ENCODE data around the gene MEGF10. TPM values are rescaled to one million over a fixed set of nuclear protein-coding genes. Genes with fewer than 3 reads are reported as not detected.

MEGF10 gene
- total and polyA plus RNA-seq, 5 donors, result 0.25 to 2.7 (median 1.1) TPM

DNA sequence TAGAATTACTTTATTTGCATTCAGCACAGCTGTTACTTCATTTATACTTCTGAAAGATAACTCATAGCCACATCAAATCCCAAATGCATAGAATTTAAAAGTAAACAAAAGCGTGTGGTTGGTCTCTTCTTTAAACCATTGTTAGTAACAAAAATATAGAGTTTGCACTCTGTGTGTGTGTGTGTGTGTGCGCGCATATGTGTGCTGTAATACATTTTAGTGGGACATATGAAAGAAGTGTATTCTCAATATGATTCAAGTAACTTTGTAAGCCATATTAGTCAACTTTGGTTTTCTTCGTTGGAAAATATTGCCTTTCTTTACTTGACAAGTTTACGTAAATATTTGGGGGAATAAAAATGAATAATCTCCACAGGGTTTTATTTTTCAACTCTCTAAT, 120.8 kb downstream of the MEGF10 start:
- Histone ChIP-seq H3K27me3 (ENCODE audit: control insufficient read depth, insufficient read depth) (no peaks in the 10 kb centered on the region), H3K9me3 (ENCODE audit: control insufficient read depth, low read length) (no peaks in the 10 kb centered on the region), H3K4me1 (ENCODE audit: control insufficient read depth, insufficient read depth, low read length) (peaks cover 2% of the 10 kb centered on the region), H3K27ac (ENCODE audit: low read length) (no peak overlapping the region), H3K4me3 (ENCODE audit: low read length) (no peak overlapping the region)
- DNase-seq, result no peak
- WGBS, result 94% methylated on average over 5 of the region's 5 CpGs
- intact Hi-C loops (cut with DNase I), result no loop called here
- ATAC-seq, result no peak

DNA sequence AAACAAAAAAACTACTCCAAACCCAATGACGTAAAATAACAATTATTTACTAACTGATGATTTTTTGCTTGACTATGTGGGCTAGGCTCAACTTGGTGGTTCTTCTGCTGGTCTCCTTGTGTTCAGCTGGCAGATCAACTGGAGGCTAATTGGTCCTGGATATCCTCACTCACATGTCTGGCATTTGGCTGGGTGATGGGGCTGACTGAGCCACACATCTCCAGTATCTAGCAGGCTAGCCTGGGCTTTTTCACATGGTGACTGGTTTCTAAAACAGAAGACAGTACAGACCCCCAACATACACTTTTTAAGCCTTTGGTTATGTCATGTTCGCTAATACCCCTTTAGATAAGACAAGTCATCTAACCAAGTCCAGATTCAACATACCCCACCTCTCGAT, 122.1 kb downstream of the MEGF10 start:
- no peak for DNase-seq
- ATAC-seq, result no peak
- Histone ChIP-seq H3K27ac (ENCODE audit: low read length) (no peak overlapping the region), H3K4me3 (ENCODE audit: low read length) (no peak overlapping the region), H3K4me1 (ENCODE audit: control insufficient read depth, insufficient read depth, low read length) (peaks cover 2% of the 10 kb centered on the region), H3K27me3 (ENCODE audit: control insufficient read depth, insufficient read depth) (no peaks in the 10 kb centered on the region), H3K9me3 (ENCODE audit: control insufficient read depth, low read length) (no peaks in the 10 kb centered on the region)
- intact Hi-C loops (cut with DNase I), result no loop called here
- 90% methylated on average over 3 of the region's 3 CpGs for WGBS

- H3K27ac ChIP-seq (ENCODE audit: low read length), result no peak overlapping the region
- DNase-seq (no peak), ATAC-seq (no peak)
- no peaks in the 10 kb centered on the region for H3K9me3 ChIP-seq (ENCODE audit: control insufficient read depth, low read length)
- H3K4me1 ChIP-seq (ENCODE audit: control insufficient read depth, insufficient read depth, low read length), result no peaks in the 10 kb centered on the region
- 83% methylated on average over 2 of the region's 2 CpGs for WGBS
- intact Hi-C loops (cut with DNase I), result no loop called here
- no peaks in the 10 kb centered on the region for H3K27me3 ChIP-seq (ENCODE audit: control insufficient read depth, insufficient read depth)
- H3K4me3 ChIP-seq (ENCODE audit: low read length), result no peak overlapping the region
Observed at GRCh38 chr5:127415034-127415433, 124.4 kb downstream of the MEGF10 start.

DNA sequence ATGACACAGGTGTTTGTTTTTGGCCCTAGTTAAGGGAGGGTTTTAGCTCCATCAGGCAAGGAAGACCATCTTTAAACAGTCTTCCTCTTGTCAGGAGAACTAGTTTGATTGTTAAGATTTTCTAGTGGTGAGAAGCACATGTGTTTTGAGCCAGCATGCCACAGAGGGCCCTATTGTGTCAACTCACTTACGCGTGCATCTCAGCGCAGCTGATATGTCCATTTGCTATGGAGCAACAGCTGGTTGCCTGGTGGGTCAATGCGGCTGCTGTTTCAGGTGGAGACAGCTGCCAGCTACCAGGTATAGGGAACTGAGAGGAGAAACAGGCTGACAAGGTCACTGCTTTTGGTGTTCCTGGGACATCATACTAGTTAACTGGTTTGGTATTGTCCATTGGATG, 126.3 kb downstream of the MEGF10 start:
- intact Hi-C loops (cut with DNase I), result no loop called here
- ATAC-seq, result no peak
- WGBS, result 96% methylated on average over 4 of the region's 4 CpGs

GRCh38 chr5:127417528-127417927, 126.9 kb downstream of the MEGF10 start:
- Histone ChIP-seq H3K27me3 (ENCODE audit: control insufficient read depth, insufficient read depth) (no peaks in the 10 kb centered on the region), H3K4me1 (ENCODE audit: control insufficient read depth, insufficient read depth, low read length) (no peaks in the 10 kb centered on the region), H3K27ac (ENCODE audit: low read length) (no peak overlapping the region), H3K4me3 (ENCODE audit: low read length) (no peak overlapping the region), H3K9me3 (ENCODE audit: control insufficient read depth, low read length) (no peaks in the 10 kb centered on the region)
- ATAC-seq, result no peak
- intact Hi-C loops (cut with DNase I), result no loop called here
- 53% methylated on average over 2 of the region's 2 CpGs for WGBS
- DNase-seq, result peak in 1 of 3 donors; percentile 46

More for the DNA sequence above, 126.3 kb downstream of the MEGF10 start:
- no peak for DNase-seq
- Histone ChIP-seq H3K4me3 (ENCODE audit: low read length) (no peak overlapping the region), H3K27ac (ENCODE audit: low read length) (no peak overlapping the region), H3K4me1 (ENCODE audit: control insufficient read depth, insufficient read depth, low read length) (no peaks in the 10 kb centered on the region), H3K27me3 (ENCODE audit: control insufficient read depth, insufficient read depth) (no peaks in the 10 kb centered on the region), H3K9me3 (ENCODE audit: control insufficient read depth, low read length) (no peaks in the 10 kb centered on the region)

DNA sequence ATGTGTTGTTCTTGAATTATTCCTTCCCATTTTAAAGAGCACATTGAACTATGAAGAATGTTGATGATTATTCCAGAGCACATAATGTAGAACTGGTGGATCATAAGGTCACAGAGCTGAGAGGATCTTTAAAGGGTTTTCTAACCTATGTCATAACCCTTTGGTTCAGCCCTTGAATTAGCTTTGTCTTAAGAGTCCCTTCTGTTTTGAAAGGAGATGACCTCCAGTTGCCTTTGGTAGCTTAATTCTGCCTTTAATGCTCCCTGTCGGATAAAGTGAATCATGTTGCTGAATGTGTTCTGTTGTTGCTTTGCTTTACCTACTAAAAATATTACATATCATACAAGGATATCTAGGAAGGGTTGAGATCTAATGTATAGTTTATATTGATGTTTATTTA, 127.8 kb downstream of the MEGF10 start:
- intact Hi-C loops (cut with DNase I), result no loop called here
- no peak for ATAC-seq

DNA sequence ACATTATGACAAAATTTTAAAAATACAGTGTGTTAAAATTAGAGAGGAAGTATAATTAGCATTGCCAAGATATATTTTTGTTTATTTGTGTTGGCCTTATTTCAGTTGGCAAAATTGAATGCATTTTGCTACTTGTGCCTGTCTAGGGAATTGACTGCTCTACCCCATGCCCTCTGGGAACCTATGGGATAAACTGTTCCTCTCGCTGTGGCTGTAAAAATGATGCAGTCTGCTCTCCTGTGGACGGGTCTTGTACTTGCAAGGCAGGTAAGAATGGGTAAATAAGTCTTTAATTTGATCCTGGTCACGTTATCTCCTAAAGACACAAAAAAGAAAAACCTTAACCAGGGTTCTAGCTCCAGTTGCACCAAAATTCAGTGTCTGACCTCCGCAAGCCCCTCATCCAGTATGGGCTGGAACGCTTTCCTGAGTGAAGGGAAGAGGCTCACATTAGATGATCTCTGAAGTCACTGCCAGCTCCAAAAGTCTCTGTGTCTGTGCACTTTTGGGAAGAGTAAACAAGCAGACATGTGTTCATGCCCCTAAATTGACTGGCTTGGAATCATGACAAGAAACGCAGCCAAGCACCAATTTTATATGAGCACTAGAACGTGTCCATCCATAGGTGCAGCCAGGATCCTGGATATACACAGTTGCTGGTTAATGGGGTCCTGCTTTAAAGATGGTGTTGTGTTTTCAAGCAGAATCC, 128.5 kb downstream of the MEGF10 start:
- 62% methylated on average over 7 of the region's 7 CpGs for WGBS
- Histone ChIP-seq H3K9me3 (ENCODE audit: control insufficient read depth, low read length) (no peaks in the 10 kb centered on the region), H3K27ac (ENCODE audit: low read length) (no peak overlapping the region), H3K27me3 (ENCODE audit: control insufficient read depth, insufficient read depth) (no peaks in the 10 kb centered on the region), H3K4me1 (ENCODE audit: control insufficient read depth, insufficient read depth, low read length) (no peaks in the 10 kb centered on the region), H3K4me3 (ENCODE audit: low read length) (no peak overlapping the region)
- DNase-seq (no peak), ATAC-seq (no peak)
- intact Hi-C loops (cut with DNase I), result no loop called here

More for the DNA sequence above, 127.8 kb downstream of the MEGF10 start:
- Histone ChIP-seq H3K27me3 (ENCODE audit: control insufficient read depth, insufficient read depth) (no peaks in the 10 kb centered on the region), H3K9me3 (ENCODE audit: control insufficient read depth, low read length) (no peaks in the 10 kb centered on the region), H3K27ac (ENCODE audit: low read length) (no peak overlapping the region), H3K4me1 (ENCODE audit: control insufficient read depth, insufficient read depth, low read length) (no peaks in the 10 kb centered on the region), H3K4me3 (ENCODE audit: low read length) (no peak overlapping the region)
- no peak for DNase-seq
- WGBS, result 49% methylated on average over 1 of the region's 1 CpG

- no peaks in the 10 kb centered on the region for H3K4me1 ChIP-seq (ENCODE audit: control insufficient read depth, insufficient read depth, low read length)
- no peaks in the 10 kb centered on the region for H3K9me3 ChIP-seq (ENCODE audit: control insufficient read depth, low read length)
- 90% methylated on average over 18 of the region's 18 CpGs for WGBS
- H3K27me3 ChIP-seq (ENCODE audit: control insufficient read depth, insufficient read depth), result no peaks in the 10 kb centered on the region
- intact Hi-C loops (cut with DNase I), result no loop called here
- no peak overlapping the region for H3K27ac ChIP-seq (ENCODE audit: low read length)
- ATAC-seq, result no peak
- DNase-seq, result no peak
- H3K4me3 ChIP-seq (ENCODE audit: low read length), result no peak overlapping the region
Observed at GRCh38 chr5:127419683-127420257, 129.2 kb downstream of the MEGF10 start.

DNA sequence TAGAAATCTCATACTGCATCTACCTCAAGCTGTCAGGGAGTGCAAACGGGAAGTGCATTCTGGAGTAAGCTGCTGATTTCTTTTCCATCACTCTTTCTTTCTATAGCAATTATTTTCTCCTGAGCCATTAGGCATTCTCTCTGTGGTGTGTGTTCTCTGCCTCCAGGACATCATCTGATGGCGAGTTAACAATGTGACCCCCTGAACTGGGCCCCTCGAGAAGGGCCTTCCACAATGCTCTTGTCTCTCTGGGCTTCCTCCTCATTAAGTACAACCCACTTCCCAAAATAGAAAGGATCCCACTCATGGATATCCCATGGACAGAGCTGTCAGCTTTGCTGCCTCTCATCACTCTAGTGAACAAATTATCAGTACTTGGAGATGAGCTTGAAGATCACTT, 130.2 kb downstream of the MEGF10 start:
- intact Hi-C loops (cut with DNase I), result no loop called here
- H3K27me3 ChIP-seq (ENCODE audit: control insufficient read depth, insufficient read depth), result no peaks in the 10 kb centered on the region
- no peaks in the 10 kb centered on the region for H3K9me3 ChIP-seq (ENCODE audit: control insufficient read depth, low read length)
- H3K4me1 ChIP-seq (ENCODE audit: control insufficient read depth, insufficient read depth, low read length), result peaks cover 4% of the 10 kb centered on the region
- H3K27ac ChIP-seq (ENCODE audit: low read length), result no peak overlapping the region
- WGBS, result 39% methylated on average over 3 of the region's 3 CpGs
- no peak overlapping the region for H3K4me3 ChIP-seq (ENCODE audit: low read length)
- ATAC-seq (no peak), DNase-seq (no peak)

- H3K4me3 ChIP-seq (ENCODE audit: low read length), result no peak overlapping the region
- 78% methylated on average over 2 of the region's 2 CpGs for WGBS
- intact Hi-C loops (cut with DNase I), result no loop called here
- no peak for ATAC-seq
- H3K27ac ChIP-seq (ENCODE audit: low read length), result no peak overlapping the region
- peaks cover 4% of the 10 kb centered on the region for H3K4me1 ChIP-seq (ENCODE audit: control insufficient read depth, insufficient read depth, low read length)
- H3K9me3 ChIP-seq (ENCODE audit: control insufficient read depth, low read length), result no peaks in the 10 kb centered on the region
- DNase-seq, result no peak
- no peaks in the 10 kb centered on the region for H3K27me3 ChIP-seq (ENCODE audit: control insufficient read depth, insufficient read depth)
Observed at GRCh38 chr5:127421471-127421870, 130.9 kb downstream of the MEGF10 start.

- Histone ChIP-seq H3K9me3 (ENCODE audit: control insufficient read depth, low read length) (no peaks in the 10 kb centered on the region), H3K27ac (ENCODE audit: low read length) (no peak overlapping the region), H3K27me3 (ENCODE audit: control insufficient read depth, insufficient read depth) (no peaks in the 10 kb centered on the region), H3K4me3 (ENCODE audit: low read length) (no peak overlapping the region), H3K4me1 (ENCODE audit: control insufficient read depth, insufficient read depth, low read length) (peaks cover 4% of the 10 kb centered on the region)
- intact Hi-C loops (cut with DNase I), result no loop called here
- ATAC-seq (no peak), DNase-seq (no peak)
- WGBS, result 74% methylated on average over 4 of the region's 4 CpGs
Observed at GRCh38 chr5:127423173-127423798, 132.7 kb downstream of the MEGF10 start.
